KMS-11 (cell line): ENCODE results near the gene REEP1.

ENCODE experiments used
- H2AFZ ChIP-seq: fragments of 200-600 bp; sonication (generic); 2 replicates; pipeline ENCODE4 v1.6.1; 2016; ENCODE audit warnings: antibody characterized with exemption, mixed run types, low read depth
- H3K27ac ChIP-seq: fragments of 200-600 bp; sonication (generic); 2 replicates; pipeline ENCODE4 v1.6.1; 2016; ENCODE audit warnings: mild to moderate bottlenecking, mixed run types
- H3K27me3 ChIP-seq: fragments of 200-600 bp; sonication (generic); 2 replicates; pipeline ENCODE4 v1.6.1; 2017; ENCODE audit warnings: mild to moderate bottlenecking, low read depth, mixed run types, moderate library complexity; ENCODE audit not compliant: insufficient read depth
- H3K36me3 ChIP-seq: fragments of 200-600 bp; sonication (generic); 2 replicates; pipeline ENCODE4 v1.6.1; 2017; ENCODE audit warnings: mild to moderate bottlenecking, mixed run types; ENCODE audit not compliant: insufficient read depth
- H3K4me1 ChIP-seq: fragments of 200-600 bp; sonication (generic); 2 replicates; pipeline ENCODE4 v1.6.1; 2016; ENCODE audit warnings: mild to moderate bottlenecking, low read depth, mixed run types; ENCODE audit not compliant: poor library complexity, severe bottlenecking
- H3K4me2 ChIP-seq: fragments of 200-600 bp; sonication (generic); 2 replicates; pipeline ENCODE4 v1.7.0; 2016; ENCODE audit warnings: mild to moderate bottlenecking, mixed run types
- H3K4me3 ChIP-seq: fragments of 200-600 bp; sonication (generic); IDR thresholded peaks from 2 replicates; pipeline ENCODE4 v1.6.1; 2017; ENCODE audit warnings: low read depth, low read length, mixed read lengths; ENCODE audit not compliant: insufficient read depth
- H3K79me2 ChIP-seq: fragments of 200-600 bp; sonication (generic); 2 replicates; pipeline ENCODE4 v1.6.1; 2016; ENCODE audit warnings: low read depth, mixed run types; ENCODE audit not compliant: insufficient read depth
- H3K9ac ChIP-seq: fragments of 200-600 bp; sonication (generic); 2 replicates; pipeline ENCODE4 v1.6.1; 2016; ENCODE audit warnings: mild to moderate bottlenecking, mixed run types
- H4K20me1 ChIP-seq: fragments of 200-600 bp; sonication (generic); 2 replicates; pipeline ENCODE4 v1.6.1; 2016; ENCODE audit warnings: mild to moderate bottlenecking, mixed run types; ENCODE audit not compliant: insufficient read depth
- TF ChIP-seq, protein P1 (sequence below): fragments of 200-600 bp; sonication (generic); conservative IDR thresholded peaks from 2 replicates; pipeline ENCODE4 v1.6.1; 2017; ENCODE audit warnings: low read depth, mild to moderate bottlenecking, antibody characterized with exemption, low read length, moderate library complexity, mixed read lengths

Gene REEP1

DNA sequence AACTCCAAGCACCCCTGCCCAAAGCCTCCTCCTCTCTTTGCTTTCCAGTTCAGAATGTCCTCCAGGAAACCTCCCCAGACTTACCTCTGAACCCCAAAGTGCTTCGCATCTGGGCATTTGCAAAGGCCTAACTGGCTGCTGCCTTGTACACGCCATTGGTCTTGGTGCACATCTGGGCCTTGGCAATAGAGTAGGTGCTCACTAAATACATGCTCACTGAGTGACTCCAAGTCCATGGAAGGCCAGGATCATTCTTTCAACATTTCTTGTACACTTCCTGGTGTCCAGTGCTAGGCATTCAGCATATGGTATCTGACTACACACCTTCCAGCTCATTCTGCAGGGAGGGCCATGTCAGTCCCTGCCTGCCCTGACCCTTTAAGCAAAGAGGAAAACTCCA lies 109.7 kb downstream of the REEP1 start:
- Histone ChIP-seq H4K20me1 (no peaks in the 10 kb centered on the region), H3K4me3 (no peak overlapping the region), H3K79me2 (no peaks in the 10 kb centered on the region), H3K4me1 (no peaks in the 10 kb centered on the region), H3K36me3 (no peaks in the 10 kb centered on the region), H3K27ac (no peak overlapping the region), H3K27me3 (no peaks in the 10 kb centered on the region), H2AFZ (no peak overlapping the region), H3K9ac (no peak overlapping the region), H3K4me2 (no peak overlapping the region)
- TF ChIP-seq, protein P1, sequence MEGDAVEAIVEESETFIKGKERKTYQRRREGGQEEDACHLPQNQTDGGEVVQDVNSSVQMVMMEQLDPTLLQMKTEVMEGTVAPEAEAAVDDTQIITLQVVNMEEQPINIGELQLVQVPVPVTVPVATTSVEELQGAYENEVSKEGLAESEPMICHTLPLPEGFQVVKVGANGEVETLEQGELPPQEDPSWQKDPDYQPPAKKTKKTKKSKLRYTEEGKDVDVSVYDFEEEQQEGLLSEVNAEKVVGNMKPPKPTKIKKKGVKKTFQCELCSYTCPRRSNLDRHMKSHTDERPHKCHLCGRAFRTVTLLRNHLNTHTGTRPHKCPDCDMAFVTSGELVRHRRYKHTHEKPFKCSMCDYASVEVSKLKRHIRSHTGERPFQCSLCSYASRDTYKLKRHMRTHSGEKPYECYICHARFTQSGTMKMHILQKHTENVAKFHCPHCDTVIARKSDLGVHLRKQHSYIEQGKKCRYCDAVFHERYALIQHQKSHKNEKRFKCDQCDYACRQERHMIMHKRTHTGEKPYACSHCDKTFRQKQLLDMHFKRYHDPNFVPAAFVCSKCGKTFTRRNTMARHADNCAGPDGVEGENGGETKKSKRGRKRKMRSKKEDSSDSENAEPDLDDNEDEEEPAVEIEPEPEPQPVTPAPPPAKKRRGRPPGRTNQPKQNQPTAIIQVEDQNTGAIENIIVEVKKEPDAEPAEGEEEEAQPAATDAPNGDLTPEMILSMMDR, result no peak

DNA sequence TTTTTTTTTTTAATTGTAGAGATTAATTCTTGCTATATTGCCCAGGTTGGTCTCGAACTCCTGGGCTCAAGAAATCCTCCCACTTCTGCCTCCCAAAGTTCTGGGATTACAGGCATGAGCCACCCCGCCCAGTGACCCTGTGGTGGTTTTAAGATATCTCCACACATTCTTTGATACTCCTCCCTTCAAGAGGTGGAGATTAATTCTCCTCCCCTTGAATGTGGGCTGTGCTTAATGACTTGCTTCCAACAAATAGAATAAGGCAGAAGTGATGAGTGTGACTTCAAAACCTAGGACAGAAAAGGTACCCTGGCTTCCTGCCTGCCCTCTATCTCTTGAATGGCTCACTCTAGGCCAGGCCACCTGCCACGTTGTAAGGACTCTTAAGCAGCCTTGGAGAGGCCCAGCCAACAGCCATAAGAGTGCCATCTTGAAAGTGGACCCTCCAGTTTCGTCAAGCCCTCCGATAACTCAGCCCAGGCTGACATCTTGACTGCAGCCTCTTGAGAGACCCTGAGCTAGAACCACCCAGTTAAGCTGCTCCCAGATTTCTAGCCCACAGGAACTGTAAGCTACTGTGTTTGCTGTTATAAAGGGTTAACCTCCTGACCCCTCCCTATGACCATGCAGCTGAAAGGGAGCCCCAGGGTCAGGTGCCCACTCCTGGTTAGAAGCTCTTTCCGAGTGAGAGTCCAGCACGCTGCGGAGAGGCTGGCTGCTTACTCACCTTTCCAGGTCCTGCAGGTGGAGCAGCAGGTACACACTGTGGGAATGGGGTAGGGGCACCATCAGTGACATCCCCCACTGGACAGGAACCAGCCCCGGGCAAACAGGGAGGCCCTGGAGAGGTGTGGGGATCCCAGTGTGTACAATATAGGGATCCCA lies 110.5 kb downstream of the REEP1 start:
- H3K27me3 ChIP-seq, result no peaks in the 10 kb centered on the region
- no peaks in the 10 kb centered on the region for H3K36me3 ChIP-seq
- no peak overlapping the region for H3K9ac ChIP-seq
- TF ChIP-seq, protein P1, result no peak
- H3K27ac ChIP-seq, result no peak overlapping the region
- no peak overlapping the region for H3K4me3 ChIP-seq
- H4K20me1 ChIP-seq, result no peaks in the 10 kb centered on the region
- no peak overlapping the region for H3K4me2 ChIP-seq
- no peak overlapping the region for H2AFZ ChIP-seq
- no peaks in the 10 kb centered on the region for H3K79me2 ChIP-seq
- no peaks in the 10 kb centered on the region for H3K4me1 ChIP-seq

DNA sequence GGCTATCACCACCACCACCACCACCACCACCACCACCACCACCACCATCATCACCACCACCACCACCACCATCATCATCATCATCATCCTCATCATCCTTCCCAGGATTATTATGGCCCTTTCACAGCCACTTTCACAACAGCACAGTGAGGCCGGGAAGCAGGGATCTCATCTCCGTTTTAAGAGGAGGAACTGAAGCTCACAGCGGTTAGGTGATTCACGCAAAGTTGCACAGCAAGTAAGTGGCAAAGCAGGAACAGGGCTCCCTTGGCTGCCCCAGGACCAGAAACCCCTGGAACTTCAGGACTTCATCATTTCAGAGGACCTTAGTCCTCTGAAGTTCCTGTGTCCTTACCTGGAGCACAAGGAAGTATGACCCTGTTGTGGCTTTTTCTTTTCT lies 111.4 kb downstream of the REEP1 start:
- no peak overlapping the region for H3K9ac ChIP-seq
- H3K79me2 ChIP-seq, result no peaks in the 10 kb centered on the region
- no peaks in the 10 kb centered on the region for H4K20me1 ChIP-seq
- no peaks in the 10 kb centered on the region for H3K27me3 ChIP-seq
- H3K4me1 ChIP-seq, result no peaks in the 10 kb centered on the region
- H3K4me2 ChIP-seq, result no peak overlapping the region
- TF ChIP-seq, protein P1, result no peak
- no peak overlapping the region for H2AFZ ChIP-seq
- no peak overlapping the region for H3K27ac ChIP-seq
- H3K36me3 ChIP-seq, result no peaks in the 10 kb centered on the region
- H3K4me3 ChIP-seq, result no peak overlapping the region

DNA sequence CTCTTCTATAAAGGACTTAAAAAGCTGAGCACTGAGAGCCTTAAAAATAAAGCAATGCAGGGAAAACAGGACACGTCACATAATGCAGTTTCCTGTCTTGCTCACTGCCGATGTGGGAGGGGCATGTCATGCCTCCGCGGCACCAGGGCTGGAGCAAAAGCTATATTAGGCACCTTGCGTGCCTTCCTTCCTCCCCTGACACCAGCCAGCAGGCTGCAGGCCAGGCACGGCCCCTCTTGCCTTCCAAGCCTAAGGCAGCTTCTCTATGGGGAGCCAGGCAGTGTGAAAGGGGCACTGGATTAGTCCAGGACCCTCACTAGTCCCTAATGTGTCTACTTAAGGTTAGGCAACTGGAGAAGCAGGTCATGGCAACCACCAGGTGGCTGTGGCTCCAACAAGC lies 111.8 kb downstream of the REEP1 start:
- H3K27me3 ChIP-seq, result no peaks in the 10 kb centered on the region
- H3K9ac ChIP-seq, result no peak overlapping the region
- H3K4me3 ChIP-seq, result no peak overlapping the region
- H4K20me1 ChIP-seq, result no peaks in the 10 kb centered on the region
- no peak overlapping the region for H3K27ac ChIP-seq
- TF ChIP-seq, protein P1, result no peak
- H2AFZ ChIP-seq, result no peak overlapping the region
- H3K79me2 ChIP-seq, result no peaks in the 10 kb centered on the region
- no peak overlapping the region for H3K4me2 ChIP-seq
- H3K4me1 ChIP-seq, result no peaks in the 10 kb centered on the region
- H3K36me3 ChIP-seq, result no peaks in the 10 kb centered on the region
